Nephron (organoid): ENCODE measurements around the gene MDK.

ENCODE experiments used
- H3K27ac Mint-ChIP-seq, 3 experiments: 2 replicates each; pipeline ENCODE4 v1.8.0; 2020; ENCODE audit warnings: mixed read lengths in 3 of 3, mild to moderate bottlenecking in 2 of 3, moderate library complexity in 1 of 3
- H3K27me3 Mint-ChIP-seq: 2 replicates; pipeline ENCODE4 v1.8.0; 2021; ENCODE audit warnings: low read depth, mild to moderate bottlenecking, moderate library complexity, mixed read lengths
- H3K36me3 Mint-ChIP-seq: 2 replicates; pipeline ENCODE4 v1.8.0; 2020; ENCODE audit warnings: low read depth, mixed read lengths
- H3K4me1 Mint-ChIP-seq: 2 replicates; pipeline ENCODE4 v1.8.0; 2020; ENCODE audit warnings: mixed read lengths
- H3K4me3 Mint-ChIP-seq, 3 experiments: 2 replicates each; pipeline ENCODE4 v1.8.0; 2020; ENCODE audit warnings: mild to moderate bottlenecking in 3 of 3, mixed read lengths in 3 of 3, moderate library complexity in 2 of 3
- H3K9me3 Mint-ChIP-seq: 2 replicates; pipeline ENCODE4 v1.8.0; 2020; ENCODE audit warnings: mixed read lengths
- TF ChIP-seq, protein P1 (sequence below), 3 experiments: fragments of 200-600 bp; sonication (generic); IDR thresholded peaks; one replicate each; pipeline ENCODE4 v1.5.0; 2021; ENCODE audit warnings: antibody characterized with exemption in 3 of 3; ENCODE audit not compliant: unreplicated experiment in 3 of 3

Gene MDK

GRCh38 chr11:46402957-46403902 lies 21.8 kb downstream of the MDK start:
- Mint-ChIP-seq H3K4me1 (no peaks in the 10 kb centered on the region), H3K9me3 (no peaks in the 10 kb centered on the region), H3K36me3 (peaks cover 35% of the 10 kb centered on the region), H3K27ac (no peak overlapping the region), H3K27me3 (no peaks in the 10 kb centered on the region), H3K4me3 (no peak overlapping the region)
- TF ChIP-seq, protein P1, sequence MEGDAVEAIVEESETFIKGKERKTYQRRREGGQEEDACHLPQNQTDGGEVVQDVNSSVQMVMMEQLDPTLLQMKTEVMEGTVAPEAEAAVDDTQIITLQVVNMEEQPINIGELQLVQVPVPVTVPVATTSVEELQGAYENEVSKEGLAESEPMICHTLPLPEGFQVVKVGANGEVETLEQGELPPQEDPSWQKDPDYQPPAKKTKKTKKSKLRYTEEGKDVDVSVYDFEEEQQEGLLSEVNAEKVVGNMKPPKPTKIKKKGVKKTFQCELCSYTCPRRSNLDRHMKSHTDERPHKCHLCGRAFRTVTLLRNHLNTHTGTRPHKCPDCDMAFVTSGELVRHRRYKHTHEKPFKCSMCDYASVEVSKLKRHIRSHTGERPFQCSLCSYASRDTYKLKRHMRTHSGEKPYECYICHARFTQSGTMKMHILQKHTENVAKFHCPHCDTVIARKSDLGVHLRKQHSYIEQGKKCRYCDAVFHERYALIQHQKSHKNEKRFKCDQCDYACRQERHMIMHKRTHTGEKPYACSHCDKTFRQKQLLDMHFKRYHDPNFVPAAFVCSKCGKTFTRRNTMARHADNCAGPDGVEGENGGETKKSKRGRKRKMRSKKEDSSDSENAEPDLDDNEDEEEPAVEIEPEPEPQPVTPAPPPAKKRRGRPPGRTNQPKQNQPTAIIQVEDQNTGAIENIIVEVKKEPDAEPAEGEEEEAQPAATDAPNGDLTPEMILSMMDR (IDR thresholded peaks at IDR 0.05; ENCODE audit: unreplicated experiment in 3 of 3), result no peak

GRCh38 chr11:46404476-46405017 lies 23.1 kb downstream of the MDK start:
- Mint-ChIP-seq H3K27me3 (no peaks in the 10 kb centered on the region), H3K36me3 (peaks cover 34% of the 10 kb centered on the region), H3K4me1 (no peaks in the 10 kb centered on the region), H3K9me3 (no peaks in the 10 kb centered on the region), H3K27ac (no peak overlapping the region), H3K4me3 (no peak overlapping the region)
- TF ChIP-seq, protein P1 (IDR thresholded peaks at IDR 0.05; ENCODE audit: unreplicated experiment in 3 of 3), result no peak

DNA sequence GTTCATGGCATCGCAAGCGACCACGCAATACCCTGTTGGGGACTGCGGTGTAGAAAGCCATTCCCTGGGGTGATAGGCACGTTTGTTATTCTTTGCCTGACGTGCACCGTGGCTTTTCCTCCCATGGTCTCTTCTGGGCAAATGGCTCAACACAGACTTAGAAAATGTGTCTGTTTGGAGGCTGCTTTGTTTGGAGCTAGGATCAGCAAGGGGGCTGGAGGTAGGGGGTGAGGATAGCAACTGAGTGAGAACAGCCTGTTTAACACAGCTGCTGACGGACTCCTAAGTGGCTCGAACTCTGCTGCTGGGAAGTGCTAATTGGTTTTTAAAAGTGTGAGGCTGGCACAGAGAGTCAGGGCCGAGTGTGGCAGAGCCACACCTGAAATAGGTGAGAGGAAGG lies 26.2 kb downstream of the MDK start:
- H3K4me3 Mint-ChIP-seq, result no peak overlapping the region
- H3K27me3 Mint-ChIP-seq, result no peaks in the 10 kb centered on the region
- peaks cover 36% of the 10 kb centered on the region for H3K36me3 Mint-ChIP-seq
- no peaks in the 10 kb centered on the region for H3K4me1 Mint-ChIP-seq
- TF ChIP-seq, protein P1 (IDR thresholded peaks at IDR 0.05; ENCODE audit: unreplicated experiment in 3 of 3), result no peak
- no peaks in the 10 kb centered on the region for H3K9me3 Mint-ChIP-seq
- no peak overlapping the region for H3K27ac Mint-ChIP-seq

DNA sequence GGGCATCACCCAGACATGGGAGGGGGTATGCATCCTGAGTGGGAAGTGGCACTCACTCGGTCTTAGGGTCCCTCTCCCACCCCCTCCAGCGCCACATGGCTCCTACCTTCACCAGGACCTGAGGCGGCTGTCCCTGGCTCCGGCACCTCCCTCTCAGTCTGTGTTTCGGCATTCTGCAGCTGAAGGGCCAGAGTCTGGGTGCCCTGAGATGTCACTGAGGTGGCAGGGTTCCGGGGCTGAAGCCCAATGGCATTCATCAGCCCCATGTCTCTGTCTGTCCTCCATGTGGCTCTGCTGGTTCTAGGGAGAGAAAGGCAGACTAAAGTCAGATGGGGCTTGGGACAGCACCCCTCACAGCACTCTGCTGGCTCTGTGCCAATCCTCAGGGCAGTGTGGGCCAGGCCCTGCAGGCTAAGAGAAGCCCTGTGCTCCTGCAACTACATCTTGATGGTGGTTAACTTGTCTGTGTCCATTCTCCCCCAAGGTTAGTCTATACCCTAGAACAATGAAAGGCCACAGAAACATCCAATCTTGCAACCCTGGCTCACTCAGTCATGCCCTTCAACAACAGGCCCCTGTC lies 27.0 kb downstream of the MDK start:
- Mint-ChIP-seq H3K27me3 (no peaks in the 10 kb centered on the region), H3K27ac (no peak overlapping the region), H3K9me3 (no peaks in the 10 kb centered on the region), H3K36me3 (peaks cover 29% of the 10 kb centered on the region), H3K4me3 (no peak overlapping the region), H3K4me1 (no peaks in the 10 kb centered on the region)
- TF ChIP-seq, protein P1 (IDR thresholded peaks at IDR 0.05; ENCODE audit: unreplicated experiment in 3 of 3), result no peak

DNA sequence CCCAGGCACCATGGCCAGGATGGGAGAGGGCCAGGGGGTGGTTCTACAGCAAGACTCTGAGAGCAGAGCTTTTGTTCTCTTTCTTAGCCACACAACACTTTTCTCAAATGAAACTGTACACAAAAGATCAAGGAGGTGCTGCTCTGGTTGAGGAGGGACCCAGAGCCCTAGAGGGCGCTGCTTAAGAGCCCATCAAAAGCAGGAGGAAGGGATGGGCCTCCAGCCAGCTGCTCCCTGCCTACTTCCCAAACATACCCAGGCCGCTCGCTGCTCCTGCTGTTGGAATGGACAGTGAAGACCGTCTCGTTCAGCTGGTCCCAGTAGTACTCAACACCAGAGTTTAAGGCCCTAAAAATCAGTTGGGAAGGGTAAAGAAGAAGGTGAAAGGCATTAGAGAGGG lies 28.6 kb downstream of the MDK start:
- Mint-ChIP-seq H3K36me3 (peaks cover 33% of the 10 kb centered on the region), H3K27me3 (no peaks in the 10 kb centered on the region), H3K4me1 (peaks cover 4% of the 10 kb centered on the region), H3K9me3 (no peaks in the 10 kb centered on the region), H3K27ac (no peak overlapping the region), H3K4me3 (no peak overlapping the region)
- TF ChIP-seq, protein P1 (IDR thresholded peaks at IDR 0.05; ENCODE audit: unreplicated experiment in 3 of 3), result no peak
